K562 (cell line): ENCODE data around the gene NDUFA3. TPM values are rescaled to one million over a fixed set of nuclear protein-coding genes. Genes with fewer than 3 reads are reported as not detected.
A peak's percentile ranks its signal among the peaks of the same experiment; 100 is the strongest.

Experiments used
- C11orf30 ChIP-seq: fragments of 450-650 bp; IDR thresholded peaks from 2 replicates; pipeline ENCODE4 v1.6.1; 2016; ENCODE audit warnings: low read depth, mild to moderate bottlenecking
- ETV5 ChIP-seq: sonication (generic); formaldehyde crosslinking; IDR thresholded peaks from 2 replicates; pipeline ENCODE4 v1.4.0; 2020; ENCODE audit warnings: low read depth, mild to moderate bottlenecking, missing genetic modification reagents
- FOXM1 ChIP-seq, 2 experiments: fragments of 450-650 bp in 1 of 2; sonication (generic) in 1 of 2; formaldehyde crosslinking in 1 of 2; IDR thresholded peaks; 2 replicates each; pipeline versions ENCODE4 v1.6.1 to v1.9.0; 2017 to 2022; ENCODE audit warnings: low read depth in 2 of 2, mild to moderate bottlenecking in 2 of 2, missing genetic modification reagents in 1 of 2, moderate library complexity in 1 of 2
- GMEB1 ChIP-seq: fragments of 250-450 bp; sonication (Bioruptor Pico); IDR thresholded peaks from 2 replicates; pipeline ENCODE4 v1.4.0; 2020; ENCODE audit warnings: mild to moderate bottlenecking
- HINFP ChIP-seq: fragments of 450-650 bp; conservative IDR thresholded peaks from 2 replicates; pipeline ENCODE4 v1.6.1; 2016; ENCODE audit warnings: missing genetic modification characterization, low read depth, mild to moderate bottlenecking, control low read depth, missing compliant biosample characterization
- L3MBTL2 ChIP-seq: fragments of 450-650 bp; IDR thresholded peaks from 2 replicates; pipeline ENCODE4 v1.6.1; 2016; ENCODE audit warnings: mild to moderate bottlenecking, moderate library complexity
- LEF1 ChIP-seq: fragments of 450-650 bp; IDR thresholded peaks from 2 replicates; pipeline ENCODE4 v1.6.1; 2016; ENCODE audit warnings: mild to moderate bottlenecking
- MEIS2 ChIP-seq: fragments of 450-650 bp; IDR thresholded peaks from 2 replicates; pipeline ENCODE4 v1.6.1; 2014; ENCODE audit warnings: mild to moderate bottlenecking; ENCODE audit not compliant: partially characterized antibody
- NCOA2 ChIP-seq, 2 experiments: fragments of 450-650 bp; IDR thresholded peaks; 2 replicates each; pipeline ENCODE4 v1.6.1; 2018; ENCODE audit warnings: mild to moderate bottlenecking in 2 of 2, moderate library complexity in 1 of 2; ENCODE audit not compliant: partially characterized antibody in 2 of 2
- PBX2 ChIP-seq, 2 experiments: IDR thresholded peaks in 1 of 2; conservative IDR thresholded peaks in 1 of 2; 2 replicates each; pipeline ENCODE4 v1.6.1; 2016; ENCODE audit warnings: low read depth in 2 of 2, mild to moderate bottlenecking in 1 of 2, missing compliant biosample characterization in 1 of 2, missing genetic modification characterization in 1 of 2, moderate library complexity in 1 of 2
- PHF8 ChIP-seq: fragments of 200-600 bp; sonication (generic); IDR thresholded peaks from 2 replicates; pipeline ENCODE4 v1.6.1; 2012; ENCODE audit warnings: mixed run types, mild to moderate bottlenecking, inconsistent platforms, low read length, moderate library complexity, borderline replicate concordance
- RBM25 ChIP-seq: fragments of 200-400 bp; formaldehyde crosslinking; IDR thresholded peaks from 2 replicates; pipeline ENCODE4 v1.6.1; 2018; ENCODE audit warnings: low read length, low read depth, moderate library complexity; ENCODE audit not compliant: severe bottlenecking
- SAFB ChIP-seq: fragments of 200-400 bp; formaldehyde crosslinking; IDR thresholded peaks from 2 replicates; pipeline ENCODE4 v1.6.1; 2017; ENCODE audit warnings: low read depth, low read length, borderline replicate concordance
- SNAPC5 ChIP-seq: fragments of 250-450 bp; sonication (Bioruptor Pico); IDR thresholded peaks from 2 replicates; pipeline ENCODE4 v1.8.0; 2021; ENCODE audit warnings: moderate library complexity, mild to moderate bottlenecking, inconsistent platforms
- TAF1 ChIP-seq: IDR thresholded peaks from 2 replicates; pipeline ENCODE4 v1.6.1; 2011; ENCODE audit warnings: mild to moderate bottlenecking, low read length, moderate library complexity; ENCODE audit not compliant: insufficient read depth, control insufficient read depth, severe bottlenecking; ENCODE audit errors: extremely low read depth
- U2AF2 ChIP-seq: fragments of 200-400 bp; formaldehyde crosslinking; optimal IDR thresholded peaks from 2 replicates; pipeline ENCODE3; 2017; ENCODE audit warnings: low read depth, mild to moderate bottlenecking, low read length
- ZBTB12 ChIP-seq: fragments of 250-450 bp; sonication (Bioruptor Pico); IDR thresholded peaks from 2 replicates; pipeline ENCODE4 v1.4.0; 2020
- ZBTB17 ChIP-seq: fragments of 450-650 bp; formaldehyde crosslinking; IDR thresholded peaks from 2 replicates; pipeline ENCODE4 v1.4.0; 2020; ENCODE audit warnings: mild to moderate bottlenecking
- polyA plus RNA-seq, 8 experiments: library from polyadenylated mRNA; depleted of rRNA in 4 of 8; stranded (reverse) in 5 of 8; unstranded in 3 of 8; fragments of >200 nt; fragmentation: Nextera tagmentation in 2 of 8; fragmentation: Illumina TruSeq in 1 of 8; extraction: Ambion mirVana in 2 of 8; extraction: Trizol in 1 of 8; gene quantifications; 2 replicates each; pipeline versions ENCODE4 v1.2.1 to v1.2.3, GENCODE V29; 2011 to 2014; ENCODE audit warnings: inconsistent platforms in 1 of 8, missing spikeins in 1 of 8
- total RNA-seq, 7 experiments: library from RNA; depleted of rRNA in 6 of 7; stranded (reverse); fragments of >200 nt in 6 of 7; fragmentation: Illumina TruSeq in 2 of 7; extraction: Trizol in 2 of 7; gene quantifications; 2 replicates each; pipeline versions ENCODE4 v1.2.1 to v1.2.3, GENCODE V29; 2011 to 2021; ENCODE audit warnings: low replicate concordance in 1 of 7

NDUFA3 gene
- total and polyA plus RNA-seq, 9 of the 15 experiments (the other 6 are each of a cell fraction or from before 2014, with no cell fraction given), result 39.2 to 279 (median 138) TPM

GRCh38 chr19:54136864-54137698, 34.4 kb downstream of the NDUFA3 start (continued):
- TF ChIP-seq LEF1, result peak; percentile 55; the same call in 1 of the 2 replicates
- TF ChIP-seq PBX2 (CRISPR knock-in tag; IDR thresholded peaks at IDR 0.05; ENCODE audit: low read depth), result peak; percentile 76
- TF ChIP-seq PBX2 (tag; conservative IDR thresholded peaks at IDR 0.05; ENCODE audit: low read depth), result peak; percentile 98
- peak; percentile 96 for TF ChIP-seq HINFP (tag)
- 0 out of 2 replicates have a peak, but pooled peaks have one; percentile 41 for TF ChIP-seq GMEB1 (CRISPR knock-in tag)
- no peak for TF ChIP-seq SAFB
- TF ChIP-seq U2AF2, result no peak
- TF ChIP-seq MEIS2, result peak; percentile 96
- 0 out of 2 replicates have a peak, but pooled peaks have one; percentile 37 for TF ChIP-seq FOXM1 (IDR thresholded peaks at IDR 0.05; ENCODE audit: low read depth)
- no peak for TF ChIP-seq FOXM1 (CRISPR knock-in tag; IDR thresholded peaks at IDR 0.05; ENCODE audit: low read depth)
- 0 out of 2 replicates have a peak, but pooled peaks have one; percentile 69 for TF ChIP-seq C11orf30
- peak; percentile 44 for TF ChIP-seq TAF1
- no peak for TF ChIP-seq ZBTB17 (CRISPR knock-in tag)
- TF ChIP-seq RBM25, result peak; percentile 97
- TF ChIP-seq NCOA2 (IDR thresholded peaks at IDR 0.05; ENCODE audit: partially characterized antibody in 2 of 2), result no peak
- no peak for TF ChIP-seq SNAPC5
- peak; percentile 52; the same call in 1 of the 2 replicates for TF ChIP-seq PHF8
- no peak for TF ChIP-seq ETV5
- TF ChIP-seq L3MBTL2, result peak; percentile 75; the same call in 1 of the 2 replicates
- 0 out of 2 replicates have a peak, but pooled peaks have one; percentile 9 for TF ChIP-seq ZBTB12
